ENCODE measurements around the gene ZNF268.

The ZNF268 gene

DNA sequence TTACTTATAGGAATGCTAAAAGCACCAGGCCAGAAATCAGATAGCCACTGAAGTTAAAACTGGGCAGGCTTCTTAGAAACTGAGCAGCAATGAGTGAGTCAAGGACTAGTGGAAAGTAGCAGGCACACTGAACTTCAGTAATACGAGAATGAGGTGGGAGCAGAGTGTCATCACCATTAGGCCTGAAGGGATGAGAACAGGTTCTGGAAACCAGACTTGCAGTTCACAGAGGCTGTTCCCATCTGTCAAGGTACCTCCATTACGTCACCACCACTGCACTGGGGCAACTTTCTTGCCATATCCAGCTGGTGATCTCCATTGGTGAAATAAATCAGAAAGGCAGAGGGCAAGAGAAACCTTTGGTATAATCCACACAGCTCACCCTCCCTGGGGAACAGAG lies 35.3 kb upstream of the ZNF268 start:
- no peak for TF ChIP-seq RARB (CRISPR knock-in tag; IDR thresholded peaks at IDR 0.05)
- no peak for TF ChIP-seq GLIS3 (CRISPR knock-in tag; IDR thresholded peaks at IDR 0.05)
- TF ChIP-seq, protein P1, sequence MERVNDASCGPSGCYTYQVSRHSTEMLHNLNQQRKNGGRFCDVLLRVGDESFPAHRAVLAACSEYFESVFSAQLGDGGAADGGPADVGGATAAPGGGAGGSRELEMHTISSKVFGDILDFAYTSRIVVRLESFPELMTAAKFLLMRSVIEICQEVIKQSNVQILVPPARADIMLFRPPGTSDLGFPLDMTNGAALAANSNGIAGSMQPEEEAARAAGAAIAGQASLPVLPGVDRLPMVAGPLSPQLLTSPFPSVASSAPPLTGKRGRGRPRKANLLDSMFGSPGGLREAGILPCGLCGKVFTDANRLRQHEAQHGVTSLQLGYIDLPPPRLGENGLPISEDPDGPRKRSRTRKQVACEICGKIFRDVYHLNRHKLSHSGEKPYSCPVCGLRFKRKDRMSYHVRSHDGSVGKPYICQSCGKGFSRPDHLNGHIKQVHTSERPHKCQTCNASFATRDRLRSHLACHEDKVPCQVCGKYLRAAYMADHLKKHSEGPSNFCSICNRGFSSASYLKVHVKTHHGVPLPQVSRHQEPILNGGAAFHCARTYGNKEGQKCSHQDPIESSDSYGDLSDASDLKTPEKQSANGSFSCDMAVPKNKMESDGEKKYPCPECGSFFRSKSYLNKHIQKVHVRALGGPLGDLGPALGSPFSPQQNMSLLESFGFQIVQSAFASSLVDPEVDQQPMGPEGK (CRISPR knock-in tag; IDR thresholded peaks at IDR 0.05; ENCODE audit: borderline replicate concordance), result no peak
- no peak for TF ChIP-seq SNAI2 (CRISPR knock-in tag; IDR thresholded peaks at IDR 0.05)
- no peak for TF ChIP-seq ESRRG (CRISPR knock-in tag; IDR thresholded peaks at IDR 0.05)
- TF ChIP-seq ZNF565 (CRISPR knock-in tag; conservative IDR thresholded peaks at IDR 0.05; ENCODE audit: low read depth), result no peak
- TF ChIP-seq ARNTL (CRISPR knock-in tag; IDR thresholded peaks at IDR 0.05; ENCODE audit: borderline replicate concordance, low read depth), result no peak
- no peak for TF ChIP-seq PPARA (CRISPR knock-in tag; IDR thresholded peaks at IDR 0.05; ENCODE audit: borderline replicate concordance)
- TF ChIP-seq, protein P2, sequence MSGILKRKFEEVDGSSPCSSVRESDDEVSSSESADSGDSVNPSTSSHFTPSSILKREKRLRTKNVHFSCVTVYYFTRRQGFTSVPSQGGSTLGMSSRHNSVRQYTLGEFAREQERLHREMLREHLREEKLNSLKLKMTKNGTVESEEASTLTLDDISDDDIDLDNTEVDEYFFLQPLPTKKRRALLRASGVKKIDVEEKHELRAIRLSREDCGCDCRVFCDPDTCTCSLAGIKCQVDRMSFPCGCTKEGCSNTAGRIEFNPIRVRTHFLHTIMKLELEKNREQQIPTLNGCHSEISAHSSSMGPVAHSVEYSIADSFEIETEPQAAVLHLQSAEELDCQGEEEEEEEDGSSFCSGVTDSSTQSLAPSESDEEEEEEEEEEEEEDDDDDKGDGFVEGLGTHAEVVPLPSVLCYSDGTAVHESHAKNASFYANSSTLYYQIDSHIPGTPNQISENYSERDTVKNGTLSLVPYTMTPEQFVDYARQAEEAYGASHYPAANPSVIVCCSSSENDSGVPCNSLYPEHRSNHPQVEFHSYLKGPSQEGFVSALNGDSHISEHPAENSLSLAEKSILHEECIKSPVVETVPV (CRISPR knock-in tag; IDR thresholded peaks at IDR 0.05), result no peak
- no peak for TF ChIP-seq CSDC2 (CRISPR knock-in tag; IDR thresholded peaks at IDR 0.05)
- no peak for TF ChIP-seq ZFP30 (CRISPR knock-in tag; IDR thresholded peaks at IDR 0.05)
- TF ChIP-seq, protein P3, sequence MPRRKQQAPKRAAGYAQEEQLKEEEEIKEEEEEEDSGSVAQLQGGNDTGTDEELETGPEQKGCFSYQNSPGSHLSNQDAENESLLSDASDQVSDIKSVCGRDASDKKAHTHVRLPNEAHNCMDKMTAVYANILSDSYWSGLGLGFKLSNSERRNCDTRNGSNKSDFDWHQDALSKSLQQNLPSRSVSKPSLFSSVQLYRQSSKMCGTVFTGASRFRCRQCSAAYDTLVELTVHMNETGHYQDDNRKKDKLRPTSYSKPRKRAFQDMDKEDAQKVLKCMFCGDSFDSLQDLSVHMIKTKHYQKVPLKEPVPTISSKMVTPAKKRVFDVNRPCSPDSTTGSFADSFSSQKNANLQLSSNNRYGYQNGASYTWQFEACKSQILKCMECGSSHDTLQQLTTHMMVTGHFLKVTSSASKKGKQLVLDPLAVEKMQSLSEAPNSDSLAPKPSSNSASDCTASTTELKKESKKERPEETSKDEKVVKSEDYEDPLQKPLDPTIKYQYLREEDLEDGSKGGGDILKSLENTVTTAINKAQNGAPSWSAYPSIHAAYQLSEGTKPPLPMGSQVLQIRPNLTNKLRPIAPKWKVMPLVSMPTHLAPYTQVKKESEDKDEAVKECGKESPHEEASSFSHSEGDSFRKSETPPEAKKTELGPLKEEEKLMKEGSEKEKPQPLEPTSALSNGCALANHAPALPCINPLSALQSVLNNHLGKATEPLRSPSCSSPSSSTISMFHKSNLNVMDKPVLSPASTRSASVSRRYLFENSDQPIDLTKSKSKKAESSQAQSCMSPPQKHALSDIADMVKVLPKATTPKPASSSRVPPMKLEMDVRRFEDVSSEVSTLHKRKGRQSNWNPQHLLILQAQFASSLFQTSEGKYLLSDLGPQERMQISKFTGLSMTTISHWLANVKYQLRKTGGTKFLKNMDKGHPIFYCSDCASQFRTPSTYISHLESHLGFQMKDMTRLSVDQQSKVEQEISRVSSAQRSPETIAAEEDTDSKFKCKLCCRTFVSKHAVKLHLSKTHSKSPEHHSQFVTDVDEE (CRISPR knock-in tag; IDR thresholded peaks at IDR 0.05), result no peak
- TF ChIP-seq OSR1 (CRISPR knock-in tag; IDR thresholded peaks at IDR 0.05), result no peak
- TF ChIP-seq TCF4 (CRISPR knock-in tag; IDR thresholded peaks at IDR 0.05; ENCODE audit: borderline replicate concordance), result no peak
- TF ChIP-seq ZNF70 (CRISPR knock-in tag; IDR thresholded peaks at IDR 0.05), result no peak
- TF ChIP-seq ZNF8 (CRISPR knock-in tag; IDR thresholded peaks at IDR 0.05), result no peak
- TF ChIP-seq ISL1 (CRISPR knock-in tag; IDR thresholded peaks at IDR 0.05), result no peak
- TF ChIP-seq, protein P4, sequence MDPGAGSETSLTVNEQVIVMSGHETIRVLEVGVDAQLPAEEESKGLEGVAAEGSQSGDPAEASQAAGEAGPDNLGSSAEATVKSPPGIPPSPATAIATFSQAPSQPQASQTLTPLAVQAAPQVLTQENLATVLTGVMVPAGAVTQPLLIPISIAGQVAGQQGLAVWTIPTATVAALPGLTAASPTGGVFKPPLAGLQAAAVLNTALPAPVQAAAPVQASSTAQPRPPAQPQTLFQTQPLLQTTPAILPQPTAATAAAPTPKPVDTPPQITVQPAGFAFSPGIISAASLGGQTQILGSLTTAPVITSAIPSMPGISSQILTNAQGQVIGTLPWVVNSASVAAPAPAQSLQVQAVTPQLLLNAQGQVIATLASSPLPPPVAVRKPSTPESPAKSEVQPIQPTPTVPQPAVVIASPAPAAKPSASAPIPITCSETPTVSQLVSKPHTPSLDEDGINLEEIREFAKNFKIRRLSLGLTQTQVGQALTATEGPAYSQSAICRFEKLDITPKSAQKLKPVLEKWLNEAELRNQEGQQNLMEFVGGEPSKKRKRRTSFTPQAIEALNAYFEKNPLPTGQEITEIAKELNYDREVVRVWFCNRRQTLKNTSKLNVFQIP (CRISPR knock-in tag; IDR thresholded peaks at IDR 0.05; ENCODE audit: borderline replicate concordance, low read depth), result no peak
- TF ChIP-seq, protein P5, sequence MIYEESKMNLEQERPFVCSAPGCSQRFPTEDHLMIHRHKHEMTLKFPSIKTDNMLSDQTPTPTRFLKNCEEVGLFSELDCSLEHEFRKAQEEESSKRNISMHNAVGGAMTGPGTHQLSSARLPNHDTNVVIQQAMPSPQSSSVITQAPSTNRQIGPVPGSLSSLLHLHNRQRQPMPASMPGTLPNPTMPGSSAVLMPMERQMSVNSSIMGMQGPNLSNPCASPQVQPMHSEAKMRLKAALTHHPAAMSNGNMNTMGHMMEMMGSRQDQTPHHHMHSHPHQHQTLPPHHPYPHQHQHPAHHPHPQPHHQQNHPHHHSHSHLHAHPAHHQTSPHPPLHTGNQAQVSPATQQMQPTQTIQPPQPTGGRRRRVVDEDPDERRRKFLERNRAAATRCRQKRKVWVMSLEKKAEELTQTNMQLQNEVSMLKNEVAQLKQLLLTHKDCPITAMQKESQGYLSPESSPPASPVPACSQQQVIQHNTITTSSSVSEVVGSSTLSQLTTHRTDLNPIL (CRISPR knock-in tag; IDR thresholded peaks at IDR 0.05; ENCODE audit: low read depth), result no peak
- no peak for TF ChIP-seq BACH2 (CRISPR knock-in tag; IDR thresholded peaks at IDR 0.05; ENCODE audit: borderline replicate concordance)
- no peak for ATAC-seq

DNA sequence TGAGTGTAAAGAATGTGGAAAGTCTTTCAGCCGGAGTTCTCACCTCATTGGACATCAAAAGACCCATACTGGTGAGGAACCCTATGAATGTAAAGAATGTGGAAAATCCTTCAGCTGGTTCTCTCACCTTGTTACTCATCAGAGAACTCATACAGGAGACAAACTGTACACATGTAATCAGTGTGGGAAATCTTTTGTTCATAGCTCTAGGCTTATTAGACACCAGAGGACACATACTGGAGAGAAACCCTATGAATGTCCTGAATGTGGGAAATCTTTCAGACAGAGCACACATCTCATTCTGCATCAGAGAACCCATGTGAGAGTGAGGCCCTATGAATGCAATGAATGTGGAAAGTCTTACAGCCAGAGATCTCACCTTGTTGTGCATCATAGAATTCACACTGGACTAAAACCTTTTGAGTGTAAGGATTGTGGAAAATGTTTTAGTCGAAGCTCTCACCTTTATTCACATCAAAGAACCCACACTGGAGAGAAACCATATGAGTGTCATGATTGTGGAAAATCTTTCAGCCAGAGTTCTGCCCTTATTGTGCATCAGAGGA lies 25.1 kb upstream of the ZNF268 start:
- TF ChIP-seq PPARA (CRISPR knock-in tag; IDR thresholded peaks at IDR 0.05; ENCODE audit: borderline replicate concordance), result no peak
- ATAC-seq, result no peak

DNA sequence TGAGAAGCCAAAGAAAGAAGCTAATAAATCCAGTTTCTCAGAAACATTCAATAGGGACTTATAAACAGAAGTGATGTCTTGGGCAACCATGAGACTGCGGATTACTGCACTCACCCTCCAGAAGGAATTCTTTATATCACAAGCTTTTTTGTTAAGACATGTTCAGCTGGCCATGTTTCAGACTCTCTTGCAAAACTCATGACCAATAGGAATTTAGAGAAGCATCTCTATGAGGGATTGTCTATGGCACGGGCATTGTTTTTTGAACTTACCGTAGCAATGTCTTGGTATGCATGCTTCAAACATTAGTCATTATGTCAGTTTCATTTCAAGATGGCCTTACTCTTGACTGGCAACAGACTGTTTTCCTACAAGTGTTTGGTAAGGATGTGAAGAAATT lies 15.5 kb upstream of the ZNF268 start:
- ATAC-seq, result no peak
- TF ChIP-seq ISL1 (CRISPR knock-in tag; IDR thresholded peaks at IDR 0.05) (no peak), TCF4 (CRISPR knock-in tag; IDR thresholded peaks at IDR 0.05; ENCODE audit: borderline replicate concordance) (no peak), ZC3H10 (CRISPR knock-in tag; IDR thresholded peaks at IDR 0.05) (no peak), RARB (CRISPR knock-in tag; IDR thresholded peaks at IDR 0.05) (no peak), OSR1 (CRISPR knock-in tag; IDR thresholded peaks at IDR 0.05) (no peak), ARNTL (CRISPR knock-in tag; IDR thresholded peaks at IDR 0.05; ENCODE audit: borderline replicate concordance, low read depth) (no peak)
- TF ChIP-seq, protein P4 (CRISPR knock-in tag; IDR thresholded peaks at IDR 0.05; ENCODE audit: borderline replicate concordance, low read depth), result no peak
- TF ChIP-seq, protein P1 (CRISPR knock-in tag; IDR thresholded peaks at IDR 0.05; ENCODE audit: borderline replicate concordance), result no peak
- TF ChIP-seq, protein P3 (CRISPR knock-in tag; IDR thresholded peaks at IDR 0.05), result no peak
